ENCODE measurements around the gene GAGE13.
"Not testable (repeated sequence)": the region's sequence is repeated elsewhere in the genome, so short reads cannot be mapped to it uniquely, and the experiment has no call there.

GAGE13 gene

DNA sequence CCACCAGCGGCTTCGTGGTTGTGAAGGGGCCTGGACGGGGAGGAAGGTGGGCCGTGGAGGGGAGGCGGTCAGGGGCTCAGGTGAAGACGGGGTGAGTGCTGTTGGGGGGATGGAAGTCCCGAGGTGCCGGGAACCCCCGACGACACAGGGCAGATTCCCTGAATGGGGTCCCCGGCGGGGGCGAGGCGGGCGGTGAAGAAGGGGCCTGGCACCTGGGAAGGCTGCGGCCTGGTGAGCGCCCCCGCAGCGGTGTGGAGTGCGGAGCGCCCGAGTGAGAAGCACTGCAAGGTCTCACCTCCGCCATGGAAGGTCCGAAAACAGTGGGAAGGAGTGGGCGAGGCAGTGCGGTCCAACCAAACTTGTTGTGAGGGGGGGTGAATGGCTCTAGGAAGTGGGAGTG, 459 bp downstream of the GAGE13 start:
- WGBS, result over 99% methylated on average over 11 of the region's 26 CpGs
- H3K4me3 ChIP-seq (ENCODE audit: low read length); H3K9me3 ChIP-seq (ENCODE audit: insufficient read depth, low read depth, low read length): not testable (repeated sequence)

DNA sequence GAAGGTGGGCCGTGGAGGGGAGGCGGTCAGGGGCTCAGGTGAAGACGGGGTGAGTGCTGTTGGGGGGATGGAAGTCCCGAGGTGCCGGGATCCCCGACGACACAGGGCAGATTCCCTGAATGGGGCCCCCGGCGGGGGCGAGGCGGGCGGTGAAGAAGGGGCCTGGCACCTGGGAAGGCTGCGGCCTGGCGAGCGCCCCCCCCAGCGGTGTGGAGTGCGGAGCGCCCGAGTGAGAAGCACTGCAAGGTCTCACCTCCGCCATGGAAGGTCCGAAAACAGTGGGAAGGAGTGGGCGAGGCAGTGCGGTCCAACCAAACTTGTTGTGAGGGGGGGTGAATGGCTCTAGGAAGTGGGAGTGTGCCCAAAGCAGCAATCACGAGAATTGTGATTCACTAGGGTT, 10.1 kb downstream of the GAGE13 start:
- not testable (repeated sequence) for H3K4me1 ChIP-seq (ENCODE audit: insufficient read depth, low read length); H3K27me3 ChIP-seq (ENCODE audit: insufficient read depth, low read length); H3K36me3 ChIP-seq (ENCODE audit: insufficient read depth, low read length); H3K4me3 ChIP-seq (ENCODE audit: low read length); H3K9ac ChIP-seq (ENCODE audit: low read depth, low read length); H3K27ac ChIP-seq (ENCODE audit: low read depth, low read length); H3K9me3 ChIP-seq (ENCODE audit: insufficient read depth, low read depth, low read length)
- WGBS, result 97% methylated on average over 6 of the region's 24 CpGs

More for the DNA sequence above, 459 bp downstream of the GAGE13 start:
- H3K27ac ChIP-seq (ENCODE audit: low read depth, low read length); H3K4me1 ChIP-seq (ENCODE audit: insufficient read depth, low read length); H3K27me3 ChIP-seq (ENCODE audit: insufficient read depth, low read length); H3K36me3 ChIP-seq (ENCODE audit: insufficient read depth, low read length); H3K9ac ChIP-seq (ENCODE audit: low read depth, low read length): not testable (repeated sequence)

- not testable (repeated sequence) for H3K27ac ChIP-seq (ENCODE audit: low read depth, low read length); H3K9ac ChIP-seq (ENCODE audit: low read depth, low read length); H3K36me3 ChIP-seq (ENCODE audit: insufficient read depth, low read length); H3K27me3 ChIP-seq (ENCODE audit: insufficient read depth, low read length); H3K4me3 ChIP-seq (ENCODE audit: low read length); H3K9me3 ChIP-seq (ENCODE audit: insufficient read depth, low read depth, low read length); H3K4me1 ChIP-seq (ENCODE audit: insufficient read depth, low read length)
- 100% methylated on average over 1 of the region's 15 CpGs for WGBS
Observed at GRCh38 chrX:49344496-49345175, 13.3 kb downstream of the GAGE13 start.

DNA sequence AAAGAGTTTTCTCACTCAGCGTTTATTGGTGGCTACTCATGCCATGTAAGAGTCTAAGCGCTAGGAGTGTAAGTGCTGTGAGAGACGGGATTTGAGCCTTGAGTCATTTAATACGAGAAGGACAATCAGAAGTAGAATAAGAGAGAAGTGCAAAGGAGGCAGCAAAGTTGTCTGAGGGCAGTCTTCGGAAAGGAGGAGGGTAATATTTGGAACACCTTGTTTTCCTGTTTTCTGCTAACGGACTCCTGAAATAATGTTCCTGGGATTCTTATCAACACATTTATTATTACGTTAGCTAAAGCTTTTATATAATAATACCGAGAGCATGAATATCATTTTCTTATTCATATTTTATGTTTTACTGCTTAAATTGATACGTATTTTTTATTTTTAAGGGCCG, 14.0 kb downstream of the GAGE13 start:
- not testable (repeated sequence) for H3K27ac ChIP-seq (ENCODE audit: low read depth, low read length); H3K27me3 ChIP-seq (ENCODE audit: insufficient read depth, low read length); H3K4me1 ChIP-seq (ENCODE audit: insufficient read depth, low read length); H3K4me3 ChIP-seq (ENCODE audit: low read length); H3K9ac ChIP-seq (ENCODE audit: low read depth, low read length); H3K9me3 ChIP-seq (ENCODE audit: insufficient read depth, low read depth, low read length); H3K36me3 ChIP-seq (ENCODE audit: insufficient read depth, low read length)
- 96% methylated on average over 2 of the region's 10 CpGs for WGBS

DNA sequence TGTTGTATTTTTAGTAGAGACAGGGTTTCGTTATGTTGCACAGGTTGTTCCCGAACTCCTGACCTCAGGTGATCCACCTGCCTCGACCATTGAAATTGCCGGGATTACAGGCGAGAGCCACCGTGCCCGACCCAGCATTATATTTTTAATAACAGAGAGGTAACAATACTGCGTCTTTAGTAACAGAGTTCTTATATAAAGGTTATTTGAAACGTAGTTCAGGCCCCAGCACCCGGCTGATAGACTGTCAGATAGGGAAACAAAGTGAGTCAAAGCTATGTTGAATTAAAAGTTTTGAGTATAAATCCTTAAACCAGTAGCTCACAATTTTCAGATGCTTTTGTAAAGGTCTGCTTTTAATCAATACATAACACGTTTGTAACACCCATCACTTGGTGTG, 14.8 kb downstream of the GAGE13 start:
- not testable (repeated sequence) for H3K9me3 ChIP-seq (ENCODE audit: insufficient read depth, low read depth, low read length); H3K4me1 ChIP-seq (ENCODE audit: insufficient read depth, low read length); H3K27ac ChIP-seq (ENCODE audit: low read depth, low read length); H3K36me3 ChIP-seq (ENCODE audit: insufficient read depth, low read length); H3K4me3 ChIP-seq (ENCODE audit: low read length); H3K9ac ChIP-seq (ENCODE audit: low read depth, low read length); H3K27me3 ChIP-seq (ENCODE audit: insufficient read depth, low read length)
- 91% methylated on average over 5 of the region's 11 CpGs for WGBS
